Measurements from ENCODE around the gene KRT6A. TPM values are rescaled to one million over a fixed set of nuclear protein-coding genes. Genes with fewer than 3 reads are reported as not detected.

The KRT6A gene
- total RNA-seq, 3 donors from 2014 or later = 1.4 TPM; not detected in 2

- no peak for TF ChIP-seq CTCF (IDR thresholded peaks at IDR 0.05)
- no peaks in the 10 kb centered on the region for H3K4me1 ChIP-seq (ENCODE audit: low read depth)
- DNase-seq (no peak), ATAC-seq (no peak)
- H3K36me3 ChIP-seq (ENCODE audit: low read depth) = no peaks in the 10 kb centered on the region
- no peak overlapping the region for H3K4me3 ChIP-seq
- no peaks in the 10 kb centered on the region for H3K9me3 ChIP-seq
- intact Hi-C loops (cut with DNase I, micrococcal nuclease) = no loop called here
These were observed 36.4 kb upstream of the KRT6A start for GRCh38 chr12:52529417-52529816.

- no peak overlapping the region for H3K4me3 ChIP-seq
- no peaks in the 10 kb centered on the region for H3K9me3 ChIP-seq
- TF ChIP-seq CTCF (IDR thresholded peaks at IDR 0.05) = no peak
- H3K36me3 ChIP-seq (ENCODE audit: low read depth) = no peaks in the 10 kb centered on the region
- no peaks in the 10 kb centered on the region for H3K4me1 ChIP-seq (ENCODE audit: low read depth)
- no peak for ATAC-seq
- no peak for DNase-seq
- intact Hi-C loops (cut with DNase I, micrococcal nuclease) = no loop called here
These were observed 35.6 kb upstream of the KRT6A start for GRCh38 chr12:52528641-52529143.

GRCh38 chr12:52527121-52527800, 34.2 kb upstream of the KRT6A start:
- no peaks in the 10 kb centered on the region for H3K9me3 ChIP-seq
- no peak for ATAC-seq
- H3K4me3 ChIP-seq = no peak overlapping the region
- no peaks in the 10 kb centered on the region for H3K4me1 ChIP-seq (ENCODE audit: low read depth)
- no peak for DNase-seq
- H3K36me3 ChIP-seq (ENCODE audit: low read depth) = no peaks in the 10 kb centered on the region
- no peak for TF ChIP-seq CTCF (IDR thresholded peaks at IDR 0.05)
- intact Hi-C loops (cut with DNase I, micrococcal nuclease) = no loop called here

- ATAC-seq = no peak
- no peaks in the 10 kb centered on the region for H3K9me3 ChIP-seq
- no peak for DNase-seq
- TF ChIP-seq CTCF (IDR thresholded peaks at IDR 0.05) = no peak
- no peaks in the 10 kb centered on the region for H3K36me3 ChIP-seq (ENCODE audit: low read depth)
- no peak overlapping the region for H3K4me3 ChIP-seq
- intact Hi-C loops (cut with DNase I, micrococcal nuclease) = no loop called here
- no peaks in the 10 kb centered on the region for H3K4me1 ChIP-seq (ENCODE audit: low read depth)
These were observed 33.5 kb upstream of the KRT6A start for GRCh38 chr12:52526511-52526951.

GRCh38 chr12:52525661-52526499, 32.8 kb upstream of the KRT6A start:
- no peak for DNase-seq
- no peaks in the 10 kb centered on the region for H3K9me3 ChIP-seq
- TF ChIP-seq CTCF (IDR thresholded peaks at IDR 0.05) = no peak
- no peak for ATAC-seq
- H3K36me3 ChIP-seq (ENCODE audit: low read depth) = no peaks in the 10 kb centered on the region
- no peaks in the 10 kb centered on the region for H3K4me1 ChIP-seq (ENCODE audit: low read depth)
- no peak overlapping the region for H3K4me3 ChIP-seq
- intact Hi-C loops (cut with DNase I, micrococcal nuclease) = no loop called here

Measured in mucosa of descending colon (tissue), 3 donors.